Measurements from ENCODE around the gene P2RX3.
A peak's percentile ranks its signal among the peaks of the same experiment; 100 is the strongest.

P2RX3 gene

DNA sequence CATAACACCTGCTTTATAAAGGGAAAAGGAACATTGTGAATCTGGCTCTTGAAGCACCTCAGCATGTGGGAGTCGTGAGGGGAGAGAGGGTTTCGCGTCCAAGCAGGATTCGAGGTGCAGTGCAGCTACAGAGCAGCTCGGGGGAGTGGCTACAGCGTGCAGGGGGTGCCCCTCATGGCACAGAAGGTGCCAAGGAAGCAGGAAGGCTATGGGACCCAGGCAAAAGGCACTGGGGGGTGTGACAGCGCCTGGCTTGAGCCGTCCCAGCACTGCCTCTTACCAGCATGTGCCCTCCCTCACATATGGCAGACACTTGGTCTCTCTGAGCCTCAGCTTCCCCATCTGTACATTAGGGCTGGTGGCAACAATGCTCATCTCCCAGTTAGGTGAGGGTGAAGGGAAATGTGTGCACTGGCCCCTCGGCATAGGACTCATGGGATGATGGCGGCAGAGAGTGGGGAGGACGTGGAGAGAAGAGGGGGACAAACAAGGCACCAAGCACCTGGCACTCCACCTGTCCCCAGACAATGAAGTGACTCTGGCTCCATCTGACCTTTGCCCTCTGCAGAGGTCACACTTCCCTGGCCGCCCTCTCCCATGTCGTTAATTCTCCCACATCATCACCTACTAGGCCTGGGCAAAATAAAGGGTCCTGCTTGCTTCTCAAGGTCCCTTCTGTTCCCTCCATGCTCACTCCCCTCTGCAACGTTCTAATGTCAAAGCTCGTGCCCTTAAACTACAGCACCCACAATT is 23.8 kb upstream of the P2RX3 start:
- H4K8ac ChIP-seq (ENCODE audit: low read depth, low read length) = no peak overlapping the region
- H3K18ac ChIP-seq (ENCODE audit: low read length) = no peak overlapping the region
- no peak overlapping the region for H3K27ac ChIP-seq (ENCODE audit: low read depth, low read length)
- H3K4me2 ChIP-seq (ENCODE audit: low read length) = no peak overlapping the region
- H3K14ac ChIP-seq (ENCODE audit: low read length) = no peak overlapping the region
- H3K9ac ChIP-seq (ENCODE audit: low read length) = no peak overlapping the region
- H3K4me3 ChIP-seq (ENCODE audit: low read depth, low read length) = no peak overlapping the region
- H3K27me3 ChIP-seq (ENCODE audit: insufficient read depth, low read length) = no peaks in the 10 kb centered on the region
- peaks cover 12% of the 10 kb centered on the region for H3K79me2 ChIP-seq (ENCODE audit: control insufficient read depth, insufficient read depth, low read length, poor library complexity)
- no peak for DNase-seq
- H3K9me3 ChIP-seq (ENCODE audit: insufficient read depth, low read depth, low read length) = no peaks in the 10 kb centered on the region
- no peak overlapping the region for H2AFZ ChIP-seq (ENCODE audit: insufficient read depth, low read length, poor library complexity)
- no peak overlapping the region for H3K23ac ChIP-seq (ENCODE audit: low read length)
- no peak overlapping the region for H4K91ac ChIP-seq (ENCODE audit: low read depth, low read length)
- peaks cover 12% of the 10 kb centered on the region for H3K79me1 ChIP-seq (ENCODE audit: low read length)
- no peak overlapping the region for H2BK120ac ChIP-seq (ENCODE audit: insufficient read depth, low read length, poor library complexity)
- H3K4me1 ChIP-seq (ENCODE audit: control insufficient read depth in 1 of 2, insufficient read depth in 2 of 2, low read length in 2 of 2) = peaks cover 30 to 39% of the 10 kb centered on the region in 2 experiments
- WGBS (ENCODE audit: extremely low coverage, insufficient coverage, insufficient read length) = no CpG with 5 or more reads among the region's 15 CpGs
- no peak overlapping the region for H2BK12ac ChIP-seq (ENCODE audit: low read length)
- no peak overlapping the region for H2BK5ac ChIP-seq (ENCODE audit: low read depth, low read length, poor library complexity)
- no peak overlapping the region for H3K4ac ChIP-seq (ENCODE audit: low read depth, low read length)
- no peak overlapping the region for H4K12ac ChIP-seq (ENCODE audit: low read depth, low read length)
- H2AK5ac ChIP-seq (ENCODE audit: low read length) = no peak overlapping the region
- peaks cover 77 to 88% of the 10 kb centered on the region in 2 experiments for H3K36me3 ChIP-seq (ENCODE audit: control insufficient read depth in 1 of 2, insufficient read depth in 2 of 2, low read length in 2 of 2)

GRCh38 chr11:57315491-57315890 is 22.7 kb upstream of the P2RX3 start:
- H4K91ac ChIP-seq (ENCODE audit: low read depth, low read length) = no peak overlapping the region
- H3K36me3 ChIP-seq (ENCODE audit: control insufficient read depth in 1 of 2, insufficient read depth in 2 of 2, low read length in 2 of 2) = peaks cover 72 to 84% of the 10 kb centered on the region in 2 experiments
- H4K12ac ChIP-seq (ENCODE audit: low read depth, low read length) = no peak overlapping the region
- H2AFZ ChIP-seq (ENCODE audit: insufficient read depth, low read length, poor library complexity) = no peak overlapping the region
- no peak overlapping the region for H4K8ac ChIP-seq (ENCODE audit: low read depth, low read length)
- no peaks in the 10 kb centered on the region for H3K27me3 ChIP-seq (ENCODE audit: insufficient read depth, low read length)
- H3K4me3 ChIP-seq (ENCODE audit: low read depth, low read length) = no peak overlapping the region
- H3K27ac ChIP-seq (ENCODE audit: low read depth, low read length) = no peak overlapping the region
- H3K9ac ChIP-seq (ENCODE audit: low read length) = no peak overlapping the region
- no peaks in the 10 kb centered on the region for H3K9me3 ChIP-seq (ENCODE audit: insufficient read depth, low read depth, low read length)
- H3K4me2 ChIP-seq (ENCODE audit: low read length) = no peak overlapping the region
- H2AK5ac ChIP-seq (ENCODE audit: low read length) = no peak overlapping the region
- peaks cover 7% of the 10 kb centered on the region for H3K79me2 ChIP-seq (ENCODE audit: control insufficient read depth, insufficient read depth, low read length, poor library complexity)
- no peak overlapping the region for H3K23ac ChIP-seq (ENCODE audit: low read length)
- WGBS (ENCODE audit: extremely low coverage, insufficient coverage, insufficient read length) = no CpG with 5 or more reads among the region's 8 CpGs
- no peak overlapping the region for H3K4ac ChIP-seq (ENCODE audit: low read depth, low read length)
- no peak overlapping the region for H2BK120ac ChIP-seq (ENCODE audit: insufficient read depth, low read length, poor library complexity)
- no peak overlapping the region for H2BK5ac ChIP-seq (ENCODE audit: low read depth, low read length, poor library complexity)
- no peak overlapping the region for H3K18ac ChIP-seq (ENCODE audit: low read length)
- no peak for DNase-seq
- peaks cover 24 to 38% of the 10 kb centered on the region in 2 experiments for H3K4me1 ChIP-seq (ENCODE audit: control insufficient read depth in 1 of 2, insufficient read depth in 2 of 2, low read length in 2 of 2)
- H3K79me1 ChIP-seq (ENCODE audit: low read length) = peaks cover 8% of the 10 kb centered on the region
- H2BK12ac ChIP-seq (ENCODE audit: low read length) = no peak overlapping the region
- H3K14ac ChIP-seq (ENCODE audit: low read length) = no peak overlapping the region

- Histone ChIP-seq H3K9ac (ENCODE audit: low read length) (no peak overlapping the region), H4K8ac (ENCODE audit: low read depth, low read length) (no peak overlapping the region), H2BK5ac (ENCODE audit: low read depth, low read length, poor library complexity) (no peak overlapping the region), H3K27ac (ENCODE audit: low read depth, low read length) (no peak overlapping the region), H3K4ac (ENCODE audit: low read depth, low read length) (no peak overlapping the region), H3K4me1 (ENCODE audit: control insufficient read depth in 1 of 2, insufficient read depth in 2 of 2, low read length in 2 of 2) (peaks cover 19 to 33% of the 10 kb centered on the region in 2 experiments), H3K18ac (ENCODE audit: low read length) (peak overlapping the region; percentile 27), H3K36me3 (ENCODE audit: control insufficient read depth in 1 of 2, insufficient read depth in 2 of 2, low read length in 2 of 2) (peaks cover 70 to 82% of the 10 kb centered on the region in 2 experiments), H4K12ac (ENCODE audit: low read depth, low read length) (no peak overlapping the region), H2BK120ac (ENCODE audit: insufficient read depth, low read length, poor library complexity) (no peak overlapping the region), H2AFZ (ENCODE audit: insufficient read depth, low read length, poor library complexity) (no peak overlapping the region), H3K79me2 (ENCODE audit: control insufficient read depth, insufficient read depth, low read length, poor library complexity) (peaks cover 6% of the 10 kb centered on the region), H2AK5ac (ENCODE audit: low read length) (no peak overlapping the region), H3K4me2 (ENCODE audit: low read length) (no peak overlapping the region), H3K4me3 (ENCODE audit: low read depth, low read length) (no peak overlapping the region), H3K9me3 (ENCODE audit: insufficient read depth, low read depth, low read length) (no peaks in the 10 kb centered on the region), H4K91ac (ENCODE audit: low read depth, low read length) (no peak overlapping the region), H3K23ac (ENCODE audit: low read length) (no peak overlapping the region), H3K14ac (ENCODE audit: low read length) (no peak overlapping the region), H3K27me3 (ENCODE audit: insufficient read depth, low read length) (no peaks in the 10 kb centered on the region), H3K79me1 (ENCODE audit: low read length) (peaks cover 3% of the 10 kb centered on the region), H2BK12ac (ENCODE audit: low read length) (no peak overlapping the region)
- no peak for DNase-seq
- WGBS (ENCODE audit: extremely low coverage, insufficient coverage, insufficient read length) = no CpG with 5 or more reads among the region's 3 CpGs
These were observed 22.1 kb upstream of the P2RX3 start for GRCh38 chr11:57316017-57316416.

GRCh38 chr11:57318178-57318577 is 20.0 kb upstream of the P2RX3 start:
- H3K14ac ChIP-seq (ENCODE audit: low read length) = no peak overlapping the region

More at GRCh38 chr11:57318178-57318577, 20.0 kb upstream of the P2RX3 start:
- no peak for DNase-seq
- Histone ChIP-seq H3K9ac (ENCODE audit: low read length) (no peak overlapping the region), H2BK120ac (ENCODE audit: insufficient read depth, low read length, poor library complexity) (no peak overlapping the region), H3K4ac (ENCODE audit: low read depth, low read length) (no peak overlapping the region), H3K27ac (ENCODE audit: low read depth, low read length) (no peak overlapping the region), H3K36me3 (ENCODE audit: control insufficient read depth in 1 of 2, insufficient read depth in 2 of 2, low read length in 2 of 2) (peaks cover 61 to 70% of the 10 kb centered on the region in 2 experiments), H2AK5ac (ENCODE audit: low read length) (no peak overlapping the region), H3K79me1 (ENCODE audit: low read length) (peaks cover 10% of the 10 kb centered on the region), H2BK12ac (ENCODE audit: low read length) (no peak overlapping the region), H3K4me1 (ENCODE audit: control insufficient read depth in 1 of 2, insufficient read depth in 2 of 2, low read length in 2 of 2) (peaks cover 16 to 36% of the 10 kb centered on the region in 2 experiments), H4K12ac (ENCODE audit: low read depth, low read length) (no peak overlapping the region), H2BK5ac (ENCODE audit: low read depth, low read length, poor library complexity) (no peak overlapping the region), H4K91ac (ENCODE audit: low read depth, low read length) (no peak overlapping the region), H4K8ac (ENCODE audit: low read depth, low read length) (no peak overlapping the region), H3K27me3 (ENCODE audit: insufficient read depth, low read length) (no peaks in the 10 kb centered on the region), H3K23ac (ENCODE audit: low read length) (no peak overlapping the region), H3K79me2 (ENCODE audit: control insufficient read depth, insufficient read depth, low read length, poor library complexity) (peaks cover 11% of the 10 kb centered on the region), H3K4me3 (ENCODE audit: low read depth, low read length) (no peak overlapping the region), H3K9me3 (ENCODE audit: insufficient read depth, low read depth, low read length) (no peaks in the 10 kb centered on the region), H3K18ac (ENCODE audit: low read length) (peak overlapping the region; percentile 1), H3K4me2 (ENCODE audit: low read length) (no peak overlapping the region), H2AFZ (ENCODE audit: insufficient read depth, low read length, poor library complexity) (no peak overlapping the region)
- no CpG with 5 or more reads among the region's 2 CpGs for WGBS (ENCODE audit: extremely low coverage, insufficient coverage, insufficient read length)
